GM18861 (cell line): ENCODE data around the gene SCN7A.
"Not testable (repeated sequence)": the region's sequence is repeated elsewhere in the genome, so short reads cannot be mapped to it uniquely, and the experiment has no call there.

Experiments used
- ATAC-seq: cut with Tn5 transposase; IDR thresholded peaks from one replicate; pipeline ENCODE4 v1.9.1; 2021; ENCODE audit not compliant: unreplicated experiment

Gene SCN7A

GRCh38 chr2:166360906-166361305 is 133.1 kb downstream of the SCN7A start:
- no peak for ATAC-seq

GRCh38 chr2:166360426-166360825 is 133.6 kb downstream of the SCN7A start:
- ATAC-seq: no peak

GRCh38 chr2:166357950-166358321 is 136.1 kb downstream of the SCN7A start:
- not testable (repeated sequence) for ATAC-seq

- no peak for ATAC-seq
These were observed 136.7 kb downstream of the SCN7A start for GRCh38 chr2:166357068-166357949.
